HFF-Myc (cell line): ENCODE results near the gene MAEA.

Source experiments
- DNase-seq: peaks from one replicate; pipeline ENCODE4 v3.0.0-alpha.2; 2011; ENCODE audit warnings: low read depth; ENCODE audit errors: extremely low read depth
- H3K4me3 ChIP-seq: replicated peaks from 2 replicates; pipeline ENCODE4 v1.5.1; 2011; ENCODE audit warnings: low read depth, mild to moderate bottlenecking, control low read depth, low read length
- TF ChIP-seq, protein P1 (sequence below): IDR thresholded peaks from 2 replicates; pipeline ENCODE4 v1.5.1; 2012; ENCODE audit warnings: mild to moderate bottlenecking, low read depth, low read length, control low read depth; ENCODE audit errors: missing control alignments

MAEA gene

DNA sequence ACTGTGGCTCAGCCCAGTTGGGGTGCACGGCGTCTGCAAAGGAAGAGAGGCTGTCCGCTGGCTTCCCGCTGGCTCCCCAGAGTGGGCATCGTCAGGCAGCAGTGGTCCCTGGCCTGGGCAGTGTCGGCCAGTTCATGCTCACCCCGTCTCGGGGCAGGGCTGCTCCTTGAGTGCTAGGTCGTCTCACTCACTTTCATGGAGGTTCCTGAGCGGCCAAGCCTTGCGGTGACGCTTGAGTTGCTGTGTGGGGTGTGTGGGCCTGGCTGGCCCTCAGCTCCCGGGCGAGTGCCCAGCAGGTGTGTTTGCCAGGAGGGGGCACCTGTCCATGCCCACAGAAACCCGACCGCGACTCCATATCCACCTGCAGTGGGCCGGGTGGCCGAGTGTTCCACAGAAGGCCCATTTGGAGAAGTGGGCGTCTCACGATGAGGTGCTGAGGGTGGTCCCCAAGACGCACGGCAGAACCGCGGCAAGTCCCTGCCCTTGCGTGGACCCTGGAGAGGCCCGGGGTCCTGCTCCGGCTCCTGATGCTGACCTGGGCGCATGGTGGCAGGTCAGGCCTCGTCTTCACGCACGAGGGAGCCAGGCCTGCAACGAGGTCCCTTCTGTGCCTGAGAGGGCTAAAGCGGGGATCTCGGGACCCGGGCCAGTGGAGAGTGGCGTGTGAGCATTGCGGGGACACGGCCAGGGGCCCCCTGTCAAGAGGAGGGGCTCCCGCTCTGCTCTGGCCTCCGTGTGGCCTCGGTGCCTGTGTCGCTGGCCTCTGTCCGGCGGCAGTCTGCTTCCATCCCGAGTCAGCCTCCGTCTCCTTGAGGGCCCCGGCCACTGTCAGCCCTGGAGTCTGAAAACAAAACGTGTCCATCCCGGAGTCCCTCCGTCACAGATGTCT is 38.8 kb downstream of the MAEA start:
- no peak for DNase-seq
- H3K4me3 ChIP-seq = no peak overlapping the region
- TF ChIP-seq, protein P1, sequence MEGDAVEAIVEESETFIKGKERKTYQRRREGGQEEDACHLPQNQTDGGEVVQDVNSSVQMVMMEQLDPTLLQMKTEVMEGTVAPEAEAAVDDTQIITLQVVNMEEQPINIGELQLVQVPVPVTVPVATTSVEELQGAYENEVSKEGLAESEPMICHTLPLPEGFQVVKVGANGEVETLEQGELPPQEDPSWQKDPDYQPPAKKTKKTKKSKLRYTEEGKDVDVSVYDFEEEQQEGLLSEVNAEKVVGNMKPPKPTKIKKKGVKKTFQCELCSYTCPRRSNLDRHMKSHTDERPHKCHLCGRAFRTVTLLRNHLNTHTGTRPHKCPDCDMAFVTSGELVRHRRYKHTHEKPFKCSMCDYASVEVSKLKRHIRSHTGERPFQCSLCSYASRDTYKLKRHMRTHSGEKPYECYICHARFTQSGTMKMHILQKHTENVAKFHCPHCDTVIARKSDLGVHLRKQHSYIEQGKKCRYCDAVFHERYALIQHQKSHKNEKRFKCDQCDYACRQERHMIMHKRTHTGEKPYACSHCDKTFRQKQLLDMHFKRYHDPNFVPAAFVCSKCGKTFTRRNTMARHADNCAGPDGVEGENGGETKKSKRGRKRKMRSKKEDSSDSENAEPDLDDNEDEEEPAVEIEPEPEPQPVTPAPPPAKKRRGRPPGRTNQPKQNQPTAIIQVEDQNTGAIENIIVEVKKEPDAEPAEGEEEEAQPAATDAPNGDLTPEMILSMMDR = no peak

DNA sequence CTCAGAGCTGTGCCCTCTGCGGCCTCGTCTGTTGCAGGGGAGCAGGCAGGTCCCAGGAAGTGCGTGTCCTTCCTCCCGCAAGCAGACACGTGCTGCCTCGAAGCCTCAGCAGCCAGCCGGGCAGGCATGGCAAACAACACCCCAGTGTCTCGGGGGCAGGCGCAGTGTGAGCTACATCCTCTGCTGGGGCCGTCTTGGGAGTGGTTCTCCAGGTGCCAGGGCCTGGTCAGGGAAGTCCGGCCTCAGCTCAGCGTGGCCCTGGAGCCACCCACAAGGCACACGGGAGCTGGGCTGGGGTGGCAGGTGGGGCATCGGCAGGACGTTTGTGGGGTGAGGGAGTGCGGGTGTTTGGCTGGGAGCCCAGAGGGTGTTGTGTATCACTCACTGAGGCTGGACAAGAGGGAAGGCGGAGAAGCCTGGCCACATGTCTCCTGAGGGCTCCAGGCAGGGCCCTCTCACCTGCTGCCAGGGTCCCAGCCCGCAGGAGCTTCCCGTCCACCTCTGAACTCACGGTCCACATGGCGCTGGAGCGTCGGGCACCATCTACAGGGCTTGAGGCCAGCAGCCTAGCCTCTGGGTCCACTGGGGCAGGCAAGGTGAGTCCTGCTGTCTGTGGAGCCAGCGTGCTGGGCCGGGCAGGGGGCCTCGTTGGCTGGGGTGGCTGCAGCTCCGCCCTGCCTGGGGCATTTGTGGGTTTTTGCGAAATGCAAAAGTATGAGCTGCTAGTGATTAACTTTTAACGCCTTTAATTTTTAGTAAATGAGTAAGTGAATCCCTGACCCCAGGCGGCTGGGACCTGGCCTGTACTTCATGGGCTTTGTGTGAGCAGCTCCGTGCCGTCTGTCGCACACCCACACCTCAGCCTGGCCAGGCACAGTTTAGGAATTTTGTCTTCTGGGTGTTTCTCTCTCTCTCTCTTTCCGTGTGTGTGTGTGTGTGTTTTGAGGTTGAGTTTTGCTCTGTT is 40.0 kb downstream of the MAEA start:
- DNase-seq = no peak
- TF ChIP-seq, protein P1 = no peak
- no peak overlapping the region for H3K4me3 ChIP-seq

DNA sequence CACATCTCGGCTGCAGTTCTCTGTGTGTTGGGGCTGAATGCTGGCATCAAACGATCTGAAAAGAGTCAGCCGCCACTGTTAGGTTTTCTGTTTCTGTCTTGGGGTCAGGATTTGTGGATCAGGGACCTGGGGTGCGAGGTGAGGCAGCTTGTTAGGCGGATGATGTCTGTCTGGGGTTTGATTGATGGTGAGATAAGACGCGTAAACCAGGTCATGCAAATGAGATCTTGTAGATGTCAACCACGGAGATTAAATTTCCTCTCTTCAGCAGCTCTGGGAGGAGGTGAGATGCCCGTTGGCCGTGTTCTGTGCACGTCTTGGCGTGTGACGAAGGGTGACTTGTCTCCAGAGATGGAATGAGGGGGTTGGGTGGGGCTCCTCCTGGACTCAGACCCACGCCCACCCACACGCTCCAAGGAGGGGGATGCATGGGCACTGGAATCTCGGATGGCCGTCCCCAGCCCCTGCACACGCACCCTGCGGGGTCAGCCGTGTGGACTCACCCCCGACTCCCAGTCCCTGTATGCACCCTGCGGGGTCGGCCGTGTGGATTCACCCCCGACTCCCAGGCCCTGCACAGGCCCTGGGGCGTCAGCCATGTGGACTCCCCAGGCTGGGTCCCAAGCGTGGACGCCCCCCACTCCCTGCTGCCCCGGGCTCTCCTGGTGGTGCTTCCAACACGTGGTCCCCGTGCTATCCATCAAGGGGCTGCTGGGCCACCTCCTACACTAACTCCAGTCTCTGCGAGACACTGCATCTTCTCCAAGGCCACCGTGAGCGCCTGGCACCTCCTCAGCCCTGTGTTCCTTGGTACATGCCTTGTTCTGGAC is 41.3 kb downstream of the MAEA start:
- H3K4me3 ChIP-seq = no peak overlapping the region
- TF ChIP-seq, protein P1 = no peak
- no peak for DNase-seq

DNA sequence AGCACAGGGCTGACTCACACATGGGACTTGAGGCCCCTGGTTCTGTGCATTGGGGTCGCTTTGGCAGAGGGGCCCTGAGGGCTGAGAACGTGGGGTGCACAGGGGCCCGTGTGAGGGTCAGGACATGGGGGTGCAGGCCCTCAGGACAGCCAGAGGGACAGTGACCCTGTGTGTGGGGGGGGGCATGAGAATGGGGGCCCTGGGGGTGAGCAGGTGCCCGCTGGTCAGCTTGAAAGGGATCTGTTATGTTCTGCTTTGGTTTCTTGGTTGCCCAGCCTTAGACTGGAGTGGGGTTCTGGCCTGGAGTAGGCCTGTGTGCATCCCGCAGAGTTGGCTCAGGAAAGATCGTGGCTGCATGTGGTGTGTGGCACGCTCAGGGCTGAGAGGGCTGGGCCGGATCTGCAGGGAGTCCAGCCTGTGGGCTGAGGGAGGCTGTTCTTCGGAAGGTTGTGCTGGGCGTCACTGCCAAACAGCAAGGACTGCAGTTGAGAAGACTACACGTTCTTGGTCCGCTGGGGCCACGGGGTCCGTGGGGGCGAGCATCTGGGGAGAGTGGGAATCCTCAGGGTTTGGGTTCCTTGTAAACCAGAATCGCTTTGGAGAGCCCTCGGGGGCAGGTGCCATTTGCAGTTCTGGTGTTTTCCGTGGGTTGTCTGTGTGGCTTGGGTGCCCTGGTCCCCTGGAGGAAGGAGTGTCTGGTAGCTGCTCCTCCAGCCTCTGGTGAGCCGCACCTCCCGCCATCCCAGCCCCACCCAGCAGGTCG is 42.1 kb downstream of the MAEA start:
- TF ChIP-seq, protein P1 = no peak
- DNase-seq = no peak
- no peak overlapping the region for H3K4me3 ChIP-seq

DNA sequence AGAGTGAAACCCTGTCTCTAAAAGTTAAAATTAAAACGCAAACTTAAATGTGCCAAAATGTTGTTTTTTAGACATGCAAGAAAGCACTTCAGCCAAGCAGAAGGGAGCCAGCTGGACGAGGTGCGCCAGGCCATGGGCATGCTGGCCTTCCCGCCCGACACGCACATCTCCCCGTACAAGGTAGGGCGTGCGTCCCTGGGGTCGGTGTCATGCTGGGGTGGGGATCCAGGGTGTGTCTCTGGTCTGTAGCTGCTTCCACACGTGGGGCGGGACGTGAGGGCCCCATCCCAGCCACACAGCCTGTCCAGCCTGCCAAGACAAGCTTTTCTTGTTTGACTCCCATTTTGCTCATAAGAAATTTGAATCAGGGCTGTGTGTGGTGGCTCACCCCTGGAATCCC is 43.0 kb downstream of the MAEA start:
- TF ChIP-seq, protein P1 = no peak
- DNase-seq = no peak
- no peak overlapping the region for H3K4me3 ChIP-seq
